ENCODE measurements around the gene NRIP1. TPM values are rescaled to one million over a fixed set of nuclear protein-coding genes. Genes with fewer than 3 reads are reported as not detected.

NRIP1 gene
- polyA plus RNA-seq, 1 donor (not counting 4 experiments of a cell fraction or from before 2014, with no cell fraction given) = 25.5 TPM

GRCh38 chr21:15039607-15040299 is 25.0 kb downstream of the NRIP1 start:
- Histone ChIP-seq H2AFZ (ENCODE audit: control insufficient read depth, low read length) (no peak overlapping the region), H3K27me3 (ENCODE audit: control insufficient read depth, extremely low read depth, insufficient read depth, low read length) (no peaks in the 10 kb centered on the region), H3K9me3 (ENCODE audit: control insufficient read depth, low read depth, low read length) (no peaks in the 10 kb centered on the region), H3K4me3 (ENCODE audit: control insufficient read depth in 2 of 3, extremely low read depth in 1 of 3, insufficient read depth in 2 of 3, low read depth in 1 of 3, low read length in 3 of 3) (no peak overlapping the region), H4K20me1 (ENCODE audit: control insufficient read depth, extremely low read depth, insufficient read depth, low read length) (peaks cover 4% of the 10 kb centered on the region), H3K36me3 (ENCODE audit: control insufficient read depth in 2 of 2, extremely low read depth in 1 of 2, insufficient read depth in 2 of 2, low read length in 2 of 2) (peaks cover 4 to 7% of the 10 kb centered on the region in 2 experiments), H3K9me1 (ENCODE audit: control insufficient read depth, extremely low read depth, insufficient read depth, low read length) (no peaks in the 10 kb centered on the region), H3K9ac (ENCODE audit: control insufficient read depth, extremely low read depth, insufficient read depth, low read length) (no peak overlapping the region), H3K79me2 (ENCODE audit: control insufficient read depth, insufficient read depth, low read length) (peaks cover 89% of the 10 kb centered on the region), H3K27ac (ENCODE audit: control insufficient read depth, insufficient read depth, low read length) (no peak overlapping the region), H3K4me2 (ENCODE audit: control insufficient read depth, extremely low read depth, insufficient read depth, low read depth, low read length) (no peak overlapping the region), H3K4me1 (ENCODE audit: control insufficient read depth, extremely low read depth, insufficient read depth, low read length) (no peaks in the 10 kb centered on the region)
- FAIRE-seq (no peak), DNase-seq (ENCODE audit: low read depth, low spot score) (no peak)
- dilution Hi-C loops (cut with MboI; ENCODE audit: extremely low pct_ligation_motif_present, low sequenced_read_pairs) = no loop called here
- no peak for TF ChIP-seq CTCF (optimal IDR thresholded peaks at IDR 0.05 in 1 of 3, IDR thresholded peaks at IDR 0.05 in 1 of 3, conservative IDR thresholded peaks at IDR 0.05 in 1 of 3; ENCODE audit: extremely low read depth in 1 of 3, insufficient read depth in 2 of 3, low read length in 3 of 3)
- TF ChIP-seq EZH2 (IDR thresholded peaks at IDR 0.05; ENCODE audit: low read length) = no peak

GRCh38 chr21:15037900-15038293 is 26.9 kb downstream of the NRIP1 start:
- Histone ChIP-seq H3K36me3 (ENCODE audit: control insufficient read depth in 2 of 2, extremely low read depth in 1 of 2, insufficient read depth in 2 of 2, low read length in 2 of 2) (peaks cover 4 to 6% of the 10 kb centered on the region in 2 experiments), H2AFZ (ENCODE audit: control insufficient read depth, low read length) (no peak overlapping the region), H3K4me3 (ENCODE audit: control insufficient read depth in 2 of 3, extremely low read depth in 1 of 3, insufficient read depth in 2 of 3, low read depth in 1 of 3, low read length in 3 of 3) (no peak overlapping the region), H3K4me2 (ENCODE audit: control insufficient read depth, extremely low read depth, insufficient read depth, low read depth, low read length) (no peak overlapping the region), H3K9ac (ENCODE audit: control insufficient read depth, extremely low read depth, insufficient read depth, low read length) (no peak overlapping the region), H3K9me1 (ENCODE audit: control insufficient read depth, extremely low read depth, insufficient read depth, low read length) (no peaks in the 10 kb centered on the region), H3K27me3 (ENCODE audit: control insufficient read depth, extremely low read depth, insufficient read depth, low read length) (no peaks in the 10 kb centered on the region), H4K20me1 (ENCODE audit: control insufficient read depth, extremely low read depth, insufficient read depth, low read length) (no peaks in the 10 kb centered on the region), H3K4me1 (ENCODE audit: control insufficient read depth, extremely low read depth, insufficient read depth, low read length) (peaks cover 3% of the 10 kb centered on the region), H3K27ac (ENCODE audit: control insufficient read depth, insufficient read depth, low read length) (no peak overlapping the region), H3K9me3 (ENCODE audit: control insufficient read depth, low read depth, low read length) (no peaks in the 10 kb centered on the region), H3K79me2 (ENCODE audit: control insufficient read depth, insufficient read depth, low read length) (peaks cover 89% of the 10 kb centered on the region)
- TF ChIP-seq CTCF (optimal IDR thresholded peaks at IDR 0.05 in 1 of 3, IDR thresholded peaks at IDR 0.05 in 1 of 3, conservative IDR thresholded peaks at IDR 0.05 in 1 of 3; ENCODE audit: extremely low read depth in 1 of 3, insufficient read depth in 2 of 3, low read length in 3 of 3) (no peak), EZH2 (IDR thresholded peaks at IDR 0.05; ENCODE audit: low read length) (no peak)
- no peak for FAIRE-seq
- no peak for DNase-seq (ENCODE audit: low read depth, low spot score)
- dilution Hi-C loops (cut with MboI; ENCODE audit: extremely low pct_ligation_motif_present, low sequenced_read_pairs) = no loop called here
